ENCODE results near the gene RPL7A.

- TF ChIP-seq POLR2A (IDR thresholded peaks at IDR 0.05; ENCODE audit: low read depth, low read length) (no peak), MXI1 (IDR thresholded peaks at IDR 0.05; ENCODE audit: borderline replicate concordance, low read depth, low read length) (no peak), CEBPB (IDR thresholded peaks at IDR 0.05; ENCODE audit: low read depth, low read length) (no peak)
Observed at GRCh38 chr9:133306242-133307204, 41.5 kb upstream of the RPL7A start.

Measured in IMR-90 (cell line).